Measurements from ENCODE around the gene CADM1.

DNA sequence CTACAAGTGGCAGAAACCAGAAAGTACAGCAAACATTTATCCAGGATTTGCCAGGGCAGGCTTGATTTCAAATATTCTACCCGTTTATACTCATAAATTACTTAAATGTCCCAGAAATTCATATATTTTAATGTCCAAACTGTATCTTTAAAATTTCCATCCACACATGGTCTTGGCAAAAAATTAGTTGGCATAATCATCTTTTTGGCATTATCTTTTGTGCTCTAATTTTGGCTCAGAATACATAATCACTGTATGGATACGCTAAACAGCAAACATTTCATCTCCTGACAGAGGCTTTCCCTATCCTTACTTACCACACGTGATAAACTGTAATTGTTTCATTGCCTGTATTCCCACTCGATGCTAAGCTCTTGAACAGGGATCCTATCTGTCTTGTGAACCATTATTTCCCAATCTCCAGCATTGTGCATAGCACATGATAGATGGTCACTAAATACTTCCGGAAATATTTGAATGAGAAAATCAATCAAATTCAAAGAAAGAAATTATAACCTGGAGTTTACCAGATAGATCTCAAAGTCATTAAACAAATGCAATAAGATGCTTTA is 64.2 kb downstream of the CADM1 start:
- TF ChIP-seq, protein P1, sequence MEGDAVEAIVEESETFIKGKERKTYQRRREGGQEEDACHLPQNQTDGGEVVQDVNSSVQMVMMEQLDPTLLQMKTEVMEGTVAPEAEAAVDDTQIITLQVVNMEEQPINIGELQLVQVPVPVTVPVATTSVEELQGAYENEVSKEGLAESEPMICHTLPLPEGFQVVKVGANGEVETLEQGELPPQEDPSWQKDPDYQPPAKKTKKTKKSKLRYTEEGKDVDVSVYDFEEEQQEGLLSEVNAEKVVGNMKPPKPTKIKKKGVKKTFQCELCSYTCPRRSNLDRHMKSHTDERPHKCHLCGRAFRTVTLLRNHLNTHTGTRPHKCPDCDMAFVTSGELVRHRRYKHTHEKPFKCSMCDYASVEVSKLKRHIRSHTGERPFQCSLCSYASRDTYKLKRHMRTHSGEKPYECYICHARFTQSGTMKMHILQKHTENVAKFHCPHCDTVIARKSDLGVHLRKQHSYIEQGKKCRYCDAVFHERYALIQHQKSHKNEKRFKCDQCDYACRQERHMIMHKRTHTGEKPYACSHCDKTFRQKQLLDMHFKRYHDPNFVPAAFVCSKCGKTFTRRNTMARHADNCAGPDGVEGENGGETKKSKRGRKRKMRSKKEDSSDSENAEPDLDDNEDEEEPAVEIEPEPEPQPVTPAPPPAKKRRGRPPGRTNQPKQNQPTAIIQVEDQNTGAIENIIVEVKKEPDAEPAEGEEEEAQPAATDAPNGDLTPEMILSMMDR (IDR thresholded peaks at IDR 0.05) = no peak
- no peak for TF ChIP-seq POLR2A (IDR thresholded peaks at IDR 0.05)
